Fibroblast of villous mesenchyme (primary cell): ENCODE data around the gene GLUD2. TPM values are rescaled to one million over a fixed set of nuclear protein-coding genes. Genes with fewer than 3 reads are reported as not detected.
"Not testable (repeated sequence)": the region's sequence is repeated elsewhere in the genome, so short reads cannot be mapped to it uniquely, and the experiment has no call there.

Experiments
- DNase-seq: peaks from one replicate; pipeline ENCODE4 v3.0.0-alpha.2; 2010; ENCODE audit warnings: low read depth
- H3K4me3 ChIP-seq: 2 replicates; pipeline ENCODE4 v1.5.1; 2011; ENCODE audit warnings: low read depth, mild to moderate bottlenecking, low read length
- total RNA-seq: library from RNA; depleted of rRNA; stranded (reverse); fragments of >200 nt; gene quantifications from 2 replicates; pipeline ENCODE4 v1.2.3, GENCODE V29; 2012
- TF ChIP-seq, protein P1 (sequence below): IDR thresholded peaks from 2 replicates; pipeline ENCODE4 v1.5.1; 2012; ENCODE audit warnings: low read depth, mild to moderate bottlenecking, low read length; ENCODE audit not compliant: insufficient read depth

Gene GLUD2
- total RNA-seq, 1 donor: 3.5 TPM

DNA sequence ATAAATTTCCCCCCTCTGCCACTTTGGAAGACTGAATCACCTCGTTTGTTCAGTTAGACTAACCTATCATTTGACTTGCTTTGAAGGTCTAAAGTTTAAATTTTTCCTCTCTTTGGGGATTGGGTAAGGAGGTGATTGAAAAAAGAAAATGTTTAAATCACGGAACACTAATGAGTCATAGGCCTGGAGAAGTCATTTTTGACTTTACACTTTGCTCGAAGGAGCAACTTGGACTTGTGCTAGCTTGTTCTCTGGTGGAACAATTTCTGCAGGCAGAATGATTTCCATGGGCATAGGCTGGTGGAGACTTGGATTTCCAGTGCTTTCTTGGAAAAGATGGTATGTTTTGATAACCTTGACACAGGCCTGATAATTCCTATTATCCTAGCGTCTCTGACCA is 10.5 kb upstream of the GLUD2 start:
- DNase-seq: no peak
- TF ChIP-seq, protein P1, sequence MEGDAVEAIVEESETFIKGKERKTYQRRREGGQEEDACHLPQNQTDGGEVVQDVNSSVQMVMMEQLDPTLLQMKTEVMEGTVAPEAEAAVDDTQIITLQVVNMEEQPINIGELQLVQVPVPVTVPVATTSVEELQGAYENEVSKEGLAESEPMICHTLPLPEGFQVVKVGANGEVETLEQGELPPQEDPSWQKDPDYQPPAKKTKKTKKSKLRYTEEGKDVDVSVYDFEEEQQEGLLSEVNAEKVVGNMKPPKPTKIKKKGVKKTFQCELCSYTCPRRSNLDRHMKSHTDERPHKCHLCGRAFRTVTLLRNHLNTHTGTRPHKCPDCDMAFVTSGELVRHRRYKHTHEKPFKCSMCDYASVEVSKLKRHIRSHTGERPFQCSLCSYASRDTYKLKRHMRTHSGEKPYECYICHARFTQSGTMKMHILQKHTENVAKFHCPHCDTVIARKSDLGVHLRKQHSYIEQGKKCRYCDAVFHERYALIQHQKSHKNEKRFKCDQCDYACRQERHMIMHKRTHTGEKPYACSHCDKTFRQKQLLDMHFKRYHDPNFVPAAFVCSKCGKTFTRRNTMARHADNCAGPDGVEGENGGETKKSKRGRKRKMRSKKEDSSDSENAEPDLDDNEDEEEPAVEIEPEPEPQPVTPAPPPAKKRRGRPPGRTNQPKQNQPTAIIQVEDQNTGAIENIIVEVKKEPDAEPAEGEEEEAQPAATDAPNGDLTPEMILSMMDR: no peak
- H3K4me3 ChIP-seq: no peak overlapping the region

GRCh38 chrX:121050781-121051180 is 3.4 kb downstream of the GLUD2 start:
- TF ChIP-seq, protein P1: no peak
- no peak for DNase-seq
- H3K4me3 ChIP-seq: no peak overlapping the region

- H3K4me3 ChIP-seq: no peak overlapping the region
- DNase-seq: no peak
- TF ChIP-seq, protein P1: no peak
Measured at GRCh38 chrX:121052122-121052521, 4.7 kb downstream of the GLUD2 start.

- H3K4me3 ChIP-seq: no peak overlapping the region
- TF ChIP-seq, protein P1: no peak
- no peak for DNase-seq
Measured at GRCh38 chrX:121062289-121062688, 14.9 kb downstream of the GLUD2 start.

DNA sequence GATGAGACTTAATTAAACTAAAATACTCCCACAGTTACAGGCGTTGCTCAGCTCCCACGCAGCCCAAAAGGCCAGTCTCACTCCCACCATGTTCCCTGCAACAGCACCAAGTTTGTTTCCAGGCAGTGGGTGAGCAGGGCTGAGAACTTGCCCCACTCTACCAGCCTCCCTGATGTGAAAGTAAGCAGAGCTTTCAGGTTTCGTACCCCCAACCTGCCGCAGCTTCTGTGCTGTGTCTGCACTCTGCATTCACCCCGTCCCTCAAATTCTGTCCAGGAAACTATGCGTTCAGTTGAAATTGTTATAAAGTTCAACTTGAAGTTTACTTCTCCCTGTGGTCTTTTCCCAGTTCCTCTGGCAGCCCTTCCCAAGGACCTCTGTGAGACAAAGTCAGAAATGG is 17.2 kb downstream of the GLUD2 start:
- DNase-seq: no peak
- TF ChIP-seq, protein P1: no peak
- no peak overlapping the region for H3K4me3 ChIP-seq

GRCh38 chrX:121084247-121084646 is 36.8 kb downstream of the GLUD2 start:
- H3K4me3 ChIP-seq, DNase-seq: not testable (repeated sequence)

DNA sequence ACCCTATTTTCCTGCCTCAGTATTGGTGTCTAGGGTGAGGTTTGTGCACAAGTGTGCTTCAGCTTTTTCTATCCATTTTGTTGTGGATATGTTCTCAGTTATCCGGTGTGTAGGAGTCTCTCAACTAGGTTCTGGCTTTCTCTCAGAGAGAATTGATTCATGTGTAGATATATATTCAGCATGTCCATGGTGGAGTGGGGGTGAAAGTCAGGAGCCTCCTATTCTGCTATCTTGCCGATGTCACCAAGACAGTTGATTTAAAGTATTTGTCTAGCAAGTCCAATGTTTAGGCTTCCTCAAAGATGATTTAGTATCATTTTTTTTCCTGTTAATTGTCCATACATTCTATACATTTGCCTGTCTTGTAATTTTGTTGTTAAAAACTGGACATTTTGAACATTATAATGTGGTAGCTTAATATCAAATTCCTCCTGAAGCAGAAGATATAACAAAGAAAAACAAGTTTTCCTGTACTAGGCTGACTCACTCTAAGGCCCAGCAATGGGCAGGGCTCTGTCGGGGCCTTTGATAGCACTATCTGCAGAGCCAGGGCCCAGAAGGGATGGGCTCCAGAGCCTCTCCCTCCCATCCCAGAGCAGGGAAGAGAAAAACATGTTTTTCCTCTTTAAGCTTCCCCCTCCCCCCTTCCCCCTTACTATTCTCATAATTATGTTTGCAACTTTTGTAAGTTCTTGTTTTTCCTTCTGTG is 37.6 kb downstream of the GLUD2 start:
- no peak for DNase-seq
- TF ChIP-seq, protein P1: no peak

More for the DNA sequence above, 37.6 kb downstream of the GLUD2 start:
- no peak overlapping the region for H3K4me3 ChIP-seq
